OCI-LY3 (cell line): ENCODE measurements around the gene ROBO1.

Experiments
- CTCF ChIP-seq: fragments of 200-600, 300-600 bp; sonication (generic); IDR thresholded peaks from 2 replicates; pipeline ENCODE4 v1.5.1; 2014; ENCODE audit warnings: antibody characterized with exemption, low read length, low read depth
- EZH2phosphoT487 ChIP-seq: fragments of 200-600 bp; shearing (Covaris generic); IDR thresholded peaks from 2 replicates; pipeline ENCODE4 v1.6.1; 2018; ENCODE audit warnings: antibody characterized with exemption, mixed run types, low read depth

DNA sequence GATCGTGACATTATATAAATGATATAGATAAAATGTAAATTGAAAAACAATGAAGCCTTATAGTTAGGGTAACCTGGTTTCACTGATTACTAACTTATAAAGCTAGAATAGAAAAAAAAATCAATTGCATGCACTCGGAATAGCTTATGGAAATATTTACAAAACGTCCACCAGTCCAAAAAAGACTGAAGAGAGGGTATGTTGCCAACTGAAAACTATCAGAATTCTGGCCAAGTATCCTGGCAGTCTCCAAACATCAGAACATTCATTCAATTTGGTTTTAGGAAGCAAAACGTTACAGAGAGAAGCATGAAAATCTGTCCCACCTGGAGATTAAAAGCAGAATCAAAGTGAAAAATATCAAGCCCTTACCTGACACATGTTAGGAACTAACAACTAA lies 892.4 kb downstream of the ROBO1 start:
- no peak for TF ChIP-seq CTCF
- no peak for TF ChIP-seq EZH2phosphoT487
